Testis (tissue), 3 donors: ENCODE results near the gene METTL27. TPM values are rescaled to one million over a fixed set of nuclear protein-coding genes. Genes with fewer than 3 reads are reported as not detected.

Experiments
- DNase-seq: peaks from one replicate; pipeline ENCODE4 v3.0.0-alpha.2; 2019
- H3K27ac ChIP-seq, 2 donors: fragments of 200-600 bp; sonication (generic); one replicate each; pipeline ENCODE4 v1.5.1; 2019
- H3K27me3 ChIP-seq: fragments of 200-600 bp; sonication (generic); one replicate; pipeline ENCODE4 v1.5.1; 2019
- H3K36me3 ChIP-seq: fragments of 200-600 bp; sonication (generic); one replicate; pipeline ENCODE4 v1.5.1; 2017; ENCODE audit warnings: low read depth; ENCODE audit errors: missing control alignments
- H3K4me1 ChIP-seq: fragments of 200-600 bp; sonication (generic); one replicate; pipeline ENCODE4 v1.5.1; 2019
- H3K4me3 ChIP-seq, 2 donors: fragments of 200-600 bp; sonication (generic); one replicate each; pipeline ENCODE4 v1.5.1; 2017 to 2019
- H3K9me3 ChIP-seq: fragments of 200-600 bp; sonication (generic); one replicate; pipeline ENCODE4 v1.5.1; 2017
- POLR2A ChIP-seq: fragments of 450-650 bp; IDR thresholded peaks from one replicate; pipeline ENCODE4 v1.6.1; 2017; ENCODE audit warnings: antibody characterized with exemption, mild to moderate bottlenecking, moderate library complexity
- WGBS, 2 donors: methylation state at CpG; one replicate each; pipeline ENCODE4 v1.1.5; 2018; 5-methylcytosine and 5-hydroxymethylcytosine counted together
- intact Hi-C: fragments of 100-400 bp; cut with DNase I; formaldehyde crosslinking; loops from one replicate; pipeline ENCODE4 v1.15.1; 2023; ENCODE audit warnings: low total_unique reads
- polyA plus RNA-seq: library from polyadenylated mRNA; stranded (reverse); fragments of 350-450 nt; fragmentation: Illumina TruSeq; extraction: RNeasy Lipid Tissue Mini Kit (QIAGEN cat#74804); gene quantifications from one replicate; pipeline ENCODE4 v1.2.3, GENCODE V29; 2014; ENCODE audit warnings: low read depth, low replicate concordance; ENCODE audit not compliant: insufficient read depth
- total RNA-seq, 2 donors: library from RNA; depleted of rRNA; stranded (reverse); fragments of >200 nt; gene quantifications; one replicate each; pipeline ENCODE4 v1.2.3, GENCODE V29; 2016
- TF ChIP-seq, protein P1 (sequence below), 3 experiments: fragments of 450-650 bp in 2 of 3; fragments of 200-600 bp in 1 of 3; sonication (generic) in 1 of 3; IDR thresholded peaks; one replicate each; pipeline ENCODE4 v1.5.1; 2016 to 2019; ENCODE audit warnings: antibody characterized with exemption in 3 of 3, mild to moderate bottlenecking in 2 of 3, moderate library complexity in 1 of 3

METTL27 gene
- total and polyA plus RNA-seq, 3 donors from 2014 or later = 3.5 to 5.6 (median 3.7) TPM

DNA sequence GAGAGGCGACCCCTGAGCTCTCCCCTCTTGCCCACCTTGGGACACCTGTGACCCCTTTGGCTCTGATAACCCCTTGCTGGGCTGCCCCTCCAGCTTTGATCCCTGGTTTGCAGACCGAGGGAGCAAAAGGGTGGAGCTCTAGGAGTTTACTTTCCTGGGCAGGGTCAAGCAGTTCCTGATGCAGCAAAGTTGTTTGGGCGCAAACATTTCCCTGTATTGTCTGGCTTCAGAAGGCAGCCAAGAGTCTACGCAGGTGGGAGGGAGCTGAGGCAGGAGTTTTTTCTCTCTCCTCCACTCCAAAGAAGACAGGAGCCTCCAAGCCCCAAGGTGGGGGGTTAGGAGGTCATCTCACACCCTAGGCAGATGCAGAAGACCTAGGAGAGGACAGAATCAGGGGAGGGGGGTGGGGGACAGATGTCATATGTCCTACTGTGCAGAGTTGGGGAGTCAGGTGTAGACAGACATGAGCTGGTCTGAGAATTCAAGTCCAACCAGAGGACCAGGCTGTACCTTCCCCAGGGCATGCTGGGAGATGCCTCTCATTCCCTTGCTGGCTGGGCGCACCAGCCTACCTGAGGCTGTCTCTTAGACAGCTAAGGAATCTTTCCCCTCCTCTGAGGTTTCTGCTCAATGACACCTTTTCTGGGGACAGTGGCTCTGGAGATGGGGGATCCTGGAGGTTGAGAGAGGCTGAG is 39.2 kb upstream of the METTL27 start:
- TF ChIP-seq POLR2A = no peak
- TF ChIP-seq, protein P1, sequence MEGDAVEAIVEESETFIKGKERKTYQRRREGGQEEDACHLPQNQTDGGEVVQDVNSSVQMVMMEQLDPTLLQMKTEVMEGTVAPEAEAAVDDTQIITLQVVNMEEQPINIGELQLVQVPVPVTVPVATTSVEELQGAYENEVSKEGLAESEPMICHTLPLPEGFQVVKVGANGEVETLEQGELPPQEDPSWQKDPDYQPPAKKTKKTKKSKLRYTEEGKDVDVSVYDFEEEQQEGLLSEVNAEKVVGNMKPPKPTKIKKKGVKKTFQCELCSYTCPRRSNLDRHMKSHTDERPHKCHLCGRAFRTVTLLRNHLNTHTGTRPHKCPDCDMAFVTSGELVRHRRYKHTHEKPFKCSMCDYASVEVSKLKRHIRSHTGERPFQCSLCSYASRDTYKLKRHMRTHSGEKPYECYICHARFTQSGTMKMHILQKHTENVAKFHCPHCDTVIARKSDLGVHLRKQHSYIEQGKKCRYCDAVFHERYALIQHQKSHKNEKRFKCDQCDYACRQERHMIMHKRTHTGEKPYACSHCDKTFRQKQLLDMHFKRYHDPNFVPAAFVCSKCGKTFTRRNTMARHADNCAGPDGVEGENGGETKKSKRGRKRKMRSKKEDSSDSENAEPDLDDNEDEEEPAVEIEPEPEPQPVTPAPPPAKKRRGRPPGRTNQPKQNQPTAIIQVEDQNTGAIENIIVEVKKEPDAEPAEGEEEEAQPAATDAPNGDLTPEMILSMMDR (IDR thresholded peaks at IDR 0.05) = no peak
- Histone ChIP-seq H3K27ac (no peak overlapping the region), H3K4me1 (peaks cover 4% of the 10 kb centered on the region), H3K9me3 (no peaks in the 10 kb centered on the region), H3K4me3 (no peak overlapping the region), H3K36me3 (no peaks in the 10 kb centered on the region), H3K27me3 (no peaks in the 10 kb centered on the region)
- intact Hi-C loops = no loop called here
- no peak for DNase-seq
- WGBS, 2 donors = 55 to 65% methylated on average over 5 of the region's 5 CpGs

DNA sequence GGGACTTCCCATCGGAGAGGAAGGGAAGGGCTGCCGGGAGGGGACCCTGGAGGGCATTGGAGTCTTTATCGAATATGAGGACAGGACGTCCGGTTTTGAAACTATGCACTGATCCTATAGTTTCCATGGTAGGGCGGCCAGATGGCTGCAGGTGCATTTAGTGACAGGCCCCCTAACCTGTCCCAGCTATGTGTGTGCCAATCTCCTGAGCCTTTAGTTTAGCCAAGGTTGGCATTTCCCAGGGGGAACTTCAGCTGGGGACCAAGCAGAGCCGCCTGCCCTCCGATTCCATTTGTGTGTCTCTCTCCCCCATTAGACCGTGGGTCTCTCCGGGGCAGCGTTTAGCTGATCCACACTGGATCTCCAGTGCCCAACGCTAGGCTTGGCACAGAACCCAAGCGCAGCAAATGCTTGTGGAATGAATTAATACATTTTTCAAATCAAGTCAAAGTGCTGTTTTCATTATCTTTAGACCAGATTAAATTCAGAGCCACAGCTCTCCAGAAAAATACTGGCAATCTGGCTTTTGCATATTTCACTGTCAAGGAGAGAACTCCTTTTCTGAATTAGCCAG is 38.5 kb upstream of the METTL27 start:
- H3K9me3 ChIP-seq = no peaks in the 10 kb centered on the region
- H3K27me3 ChIP-seq = no peaks in the 10 kb centered on the region
- intact Hi-C loops = no loop called here
- TF ChIP-seq, protein P1 (IDR thresholded peaks at IDR 0.05) = no peak
- no peak for TF ChIP-seq POLR2A
- H3K4me1 ChIP-seq = no peaks in the 10 kb centered on the region
- H3K4me3 ChIP-seq = no peak overlapping the region
- DNase-seq = no peak
- WGBS, 2 donors = 69 to 83% methylated on average over 13 of the region's 13 CpGs
- H3K36me3 ChIP-seq = no peaks in the 10 kb centered on the region
- H3K27ac ChIP-seq = no peak overlapping the region

DNA sequence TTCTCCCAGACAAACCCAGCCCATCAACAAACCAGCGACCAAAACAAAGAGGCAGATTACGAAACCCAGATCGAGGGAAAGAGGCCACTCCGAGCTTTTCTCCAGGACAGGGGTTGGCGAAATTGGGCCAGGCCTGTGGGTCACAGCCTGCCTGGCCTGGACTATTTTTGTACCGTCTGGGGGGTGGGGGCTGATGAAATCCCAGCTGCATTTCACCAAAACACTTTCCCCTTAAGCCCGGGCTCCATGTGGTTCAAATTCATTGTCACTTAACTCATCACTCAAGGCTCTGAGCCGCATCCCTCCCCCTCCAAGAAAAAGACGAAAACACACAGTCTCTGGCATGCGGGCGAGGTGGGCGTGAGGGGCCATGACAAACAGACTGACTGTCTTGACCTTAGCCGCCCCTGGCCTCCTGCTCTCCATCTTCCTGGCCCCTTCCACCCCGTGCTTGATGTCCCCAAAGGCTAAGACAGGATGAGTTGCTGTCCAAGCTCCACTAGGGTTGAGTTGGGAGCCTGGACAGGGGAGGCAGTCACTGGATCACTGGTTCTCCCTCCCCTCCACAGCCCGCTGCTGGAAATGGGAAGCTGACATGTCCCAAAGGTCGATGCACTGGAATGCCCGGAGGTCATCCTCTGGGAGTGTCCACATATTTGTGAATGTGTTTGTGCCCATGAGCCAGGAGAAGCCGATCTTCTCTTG is 37.8 kb upstream of the METTL27 start:
- H3K36me3 ChIP-seq = no peaks in the 10 kb centered on the region
- WGBS, 2 donors = 81 to 83% methylated on average over 17 to 18 of the region's 18 CpGs
- H3K27me3 ChIP-seq = no peaks in the 10 kb centered on the region
- H3K27ac ChIP-seq = no peak overlapping the region
- no peak overlapping the region for H3K4me3 ChIP-seq
- no peaks in the 10 kb centered on the region for H3K9me3 ChIP-seq
- no peak for DNase-seq
- no peaks in the 10 kb centered on the region for H3K4me1 ChIP-seq
- intact Hi-C loops = no loop called here
- TF ChIP-seq, protein P1 (IDR thresholded peaks at IDR 0.05) = no peak
- TF ChIP-seq POLR2A = no peak

DNA sequence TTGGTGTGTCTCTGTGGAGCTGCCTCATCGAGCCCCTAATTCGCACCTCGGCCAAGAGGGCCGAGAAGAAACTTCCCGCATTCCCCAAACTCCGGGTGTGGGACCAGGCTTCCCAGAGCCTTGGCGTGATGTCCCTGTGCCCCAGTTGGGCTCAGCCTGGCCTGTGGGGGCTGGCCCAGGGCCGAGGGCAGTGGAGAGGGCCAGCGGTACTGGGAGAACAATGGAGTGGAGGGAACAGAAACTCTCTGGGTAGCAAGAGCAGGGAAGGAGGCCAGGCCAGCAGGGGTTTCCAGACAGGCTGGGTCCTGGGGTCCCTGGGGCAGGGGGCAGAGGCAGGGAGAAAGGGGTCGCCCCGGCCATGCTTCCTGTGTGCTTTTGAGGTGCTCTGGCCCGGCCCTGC is 34.7 kb upstream of the METTL27 start:
- Histone ChIP-seq H3K27ac (no peak overlapping the region), H3K4me3 (no peak overlapping the region), H3K27me3 (no peaks in the 10 kb centered on the region), H3K4me1 (no peaks in the 10 kb centered on the region), H3K9me3 (no peaks in the 10 kb centered on the region), H3K36me3 (no peaks in the 10 kb centered on the region)
- intact Hi-C loops = no loop called here
- no peak for DNase-seq
- TF ChIP-seq POLR2A = no peak
- TF ChIP-seq, protein P1 (IDR thresholded peaks at IDR 0.05) = no peak
- WGBS, 2 donors = 91 to 95% methylated on average over 12 of the region's 12 CpGs
